IMR-90 (cell line): ENCODE measurements around the gene SCLY. TPM values are rescaled to one million over a fixed set of nuclear protein-coding genes. Genes with fewer than 3 reads are reported as not detected.

Experiments
- ATAC-seq: fragments of 200-7000 bp; cut with Tn5 transposase; 2 replicates; pipeline ENCODE4 v1.9.1; 2020; ENCODE audit warnings: low read depth, mild to moderate bottlenecking, moderate library complexity
- BruUV-seq: library from RNA; stranded (reverse); fragments of 400-500 nt; replicated peaks from 2 replicates; lab custom pipeline; 2021; lab: Mats Ljungman, UMichigan
- CTCF ChIA-PET: fragments of 300-600 bp; formaldehyde crosslinking; extraction: SDS; loops from one replicate; lab custom pipeline; 2021; ENCODE audit warnings: antibody characterized with exemption; lab: Yijun Ruan, JAX
- POLR2A ChIA-PET: fragments of 300-600 bp; sonication (Branson Sonifier 250); formaldehyde crosslinking; loops from one replicate; lab custom pipeline; 2022; ENCODE audit warnings: antibody characterized with exemption; ENCODE audit not compliant: unreplicated experiment; lab: Charles Lee
- DNase-seq: peaks from one replicate; pipeline ENCODE4 v3.0.0; 2013
- H2AFZ ChIP-seq: replicated peaks from 2 replicates; pipeline ENCODE3; 2013; ENCODE audit warnings: low read length, mild to moderate bottlenecking; ENCODE audit not compliant: poor library complexity
- H2AK5ac ChIP-seq: 2 replicates; pipeline ENCODE4 v1.6.1; 2013; ENCODE audit warnings: low read depth, low read length, inconsistent platforms
- H2AK9ac ChIP-seq: replicated peaks from 2 replicates; pipeline ENCODE3; 2013; ENCODE audit warnings: mild to moderate bottlenecking, low read depth, low read length, moderate library complexity; ENCODE audit not compliant: poor library complexity
- H2BK120ac ChIP-seq: 2 replicates; pipeline ENCODE4 v1.6.1; 2013; ENCODE audit warnings: low read depth, low read length, inconsistent platforms
- H2BK15ac ChIP-seq: 3 replicates; pipeline ENCODE4 v1.6.1; 2013; ENCODE audit warnings: low read depth, low read length, inconsistent platforms
- H2BK20ac ChIP-seq: 2 replicates; pipeline ENCODE4 v1.6.1; 2013; ENCODE audit warnings: low read depth, mild to moderate bottlenecking, inconsistent platforms, low read length, moderate library complexity
- H2BK5ac ChIP-seq: 2 replicates; pipeline ENCODE4 v1.6.1; 2013; ENCODE audit warnings: mild to moderate bottlenecking, low read depth, low read length, inconsistent platforms; ENCODE audit not compliant: poor library complexity, severe bottlenecking
- H3K14ac ChIP-seq: replicated peaks from 2 replicates; pipeline ENCODE4 v1.6.1; 2013; ENCODE audit warnings: low read depth, low read length, inconsistent platforms
- H3K18ac ChIP-seq: 2 replicates; pipeline ENCODE4 v1.6.1; 2013; ENCODE audit warnings: low read depth, low read length, control low read depth
- H3K23ac ChIP-seq: 2 replicates; pipeline ENCODE4 v1.6.1; 2013; ENCODE audit warnings: low read depth, low read length, inconsistent platforms
- H3K27ac ChIP-seq: 2 replicates; pipeline ENCODE4 v1.5.1; 2013; ENCODE audit warnings: mild to moderate bottlenecking, control low read depth, low read length; ENCODE audit not compliant: insufficient read depth
- H3K27me3 ChIP-seq: 2 replicates; pipeline ENCODE4 v1.6.1; 2013; ENCODE audit warnings: low read length; ENCODE audit not compliant: control insufficient read depth, insufficient read depth
- H3K36me3 ChIP-seq: 2 replicates; pipeline ENCODE4 v1.6.1; 2013; ENCODE audit warnings: low read length, mixed read lengths; ENCODE audit not compliant: control insufficient read depth, insufficient read depth
- H3K4ac ChIP-seq: 2 replicates; pipeline ENCODE4 v1.6.1; 2013; ENCODE audit warnings: low read depth, low read length, inconsistent platforms
- H3K4me1 ChIP-seq: 2 replicates; pipeline ENCODE4 v1.6.1; 2013; ENCODE audit warnings: low read length, mixed read lengths; ENCODE audit not compliant: control insufficient read depth, insufficient read depth
- H3K4me2 ChIP-seq: 2 replicates; pipeline ENCODE4 v1.6.1; 2013; ENCODE audit warnings: low read depth, mild to moderate bottlenecking, control low read depth, low read length, moderate library complexity
- H3K4me3 ChIP-seq: 2 replicates; pipeline ENCODE4 v1.5.1; 2013; ENCODE audit warnings: low read depth, mild to moderate bottlenecking, control low read depth, low read length, moderate library complexity; ENCODE audit not compliant: insufficient read depth
- H3K56ac ChIP-seq: 2 replicates; pipeline ENCODE4 v1.6.1; 2013; ENCODE audit warnings: low read length, inconsistent platforms; ENCODE audit not compliant: insufficient read depth; ENCODE audit errors: extremely low read depth
- H3K79me1 ChIP-seq, 2 experiments: 2 replicates each; pipeline ENCODE4 v1.6.1; 2013; ENCODE audit warnings: low read length in 2 of 2, inconsistent platforms in 1 of 2, low read depth in 1 of 2
- H3K9ac ChIP-seq: 2 replicates; pipeline ENCODE4 v1.6.1; 2013; ENCODE audit warnings: low read depth, low read length, control low read depth
- H3K9me1 ChIP-seq: 2 replicates; pipeline ENCODE4 v1.6.1; 2013; ENCODE audit warnings: low read length, inconsistent platforms; ENCODE audit not compliant: insufficient read depth
- H3K9me3 ChIP-seq: 2 replicates; pipeline ENCODE4 v1.6.1; 2013; ENCODE audit warnings: low read length; ENCODE audit not compliant: control insufficient read depth, insufficient read depth
- H4K20me1 ChIP-seq: 2 replicates; pipeline ENCODE4 v1.6.1; 2013; ENCODE audit warnings: low read length, inconsistent platforms; ENCODE audit not compliant: insufficient read depth
- H4K5ac ChIP-seq: 2 replicates; pipeline ENCODE4 v1.6.1; 2013; ENCODE audit warnings: mild to moderate bottlenecking, low read depth, low read length, control low read depth
- H4K8ac ChIP-seq, 2 experiments: 2 replicates each; pipeline ENCODE4 v1.6.1; 2013; ENCODE audit warnings: low read depth in 2 of 2, low read length in 2 of 2, control low read depth in 1 of 2, inconsistent platforms in 1 of 2
- H4K91ac ChIP-seq: 2 replicates; pipeline ENCODE4 v1.6.1; 2013; ENCODE audit warnings: low read depth, low read length, inconsistent platforms; ENCODE audit not compliant: insufficient read depth
- RFX5 ChIP-seq: IDR thresholded peaks from 2 replicates; pipeline ENCODE4 v1.8.0; 2012; ENCODE audit warnings: low read depth, mild to moderate bottlenecking, low read length, moderate library complexity
- WGBS, 2 experiments: methylation state at CpG; one replicate each; pipeline versions ENCODE4 v1.1.5 to v1.1.7; 2013; ENCODE audit warnings: missing lambda C conversion rate in 2 of 2; ENCODE audit not compliant: insufficient read length in 1 of 2; ENCODE audit errors: extremely low coverage in 2 of 2; 5-methylcytosine and 5-hydroxymethylcytosine counted together
- dilution Hi-C: fragments of 300-500 bp; cut with HindIII; formaldehyde crosslinking; loops from one replicate; pipeline ENCODE4 v1.14.3; 2018; ENCODE audit warnings: low sequenced_read_pairs; ENCODE audit not compliant: unreplicated experiment
- in situ Hi-C: fragments of 300-500 bp; cut with MboI; formaldehyde crosslinking; loops from 3 replicates; pipeline ENCODE4 v1.14.3; 2019; ENCODE audit warnings: low sequenced_read_pairs, inconsistent platforms, mixed read lengths
- intact Hi-C: fragments of 100-400 bp; cut with micrococcal nuclease; formaldehyde crosslinking; loops from 2 replicates; pipeline ENCODE4 v1.10.0; 2022
- polyA plus RNA-seq, 3 experiments: library from polyadenylated mRNA; depleted of rRNA; stranded (reverse); fragments of >200 nt; gene quantifications; 2 replicates each; pipeline ENCODE4 v1.2.3, GENCODE V29; 2012; ENCODE audit warnings: low replicate concordance in 1 of 3
- total RNA-seq: library from RNA; depleted of rRNA; stranded (reverse); fragments of >200 nt; gene quantifications from 2 replicates; pipeline ENCODE4 v1.2.3, GENCODE V29; 2012
- TF ChIP-seq, protein P1 (sequence below): conservative IDR thresholded peaks from 2 replicates; pipeline ENCODE4 v1.5.1; 2012; ENCODE audit warnings: mild to moderate bottlenecking, low read depth, low read length, improper control_type of control experiment

SCLY gene
- total and polyA plus RNA-seq, 2 of the 4 experiments (the other 2 are of a cell fraction) = 8.6 to 10.5 TPM

DNA sequence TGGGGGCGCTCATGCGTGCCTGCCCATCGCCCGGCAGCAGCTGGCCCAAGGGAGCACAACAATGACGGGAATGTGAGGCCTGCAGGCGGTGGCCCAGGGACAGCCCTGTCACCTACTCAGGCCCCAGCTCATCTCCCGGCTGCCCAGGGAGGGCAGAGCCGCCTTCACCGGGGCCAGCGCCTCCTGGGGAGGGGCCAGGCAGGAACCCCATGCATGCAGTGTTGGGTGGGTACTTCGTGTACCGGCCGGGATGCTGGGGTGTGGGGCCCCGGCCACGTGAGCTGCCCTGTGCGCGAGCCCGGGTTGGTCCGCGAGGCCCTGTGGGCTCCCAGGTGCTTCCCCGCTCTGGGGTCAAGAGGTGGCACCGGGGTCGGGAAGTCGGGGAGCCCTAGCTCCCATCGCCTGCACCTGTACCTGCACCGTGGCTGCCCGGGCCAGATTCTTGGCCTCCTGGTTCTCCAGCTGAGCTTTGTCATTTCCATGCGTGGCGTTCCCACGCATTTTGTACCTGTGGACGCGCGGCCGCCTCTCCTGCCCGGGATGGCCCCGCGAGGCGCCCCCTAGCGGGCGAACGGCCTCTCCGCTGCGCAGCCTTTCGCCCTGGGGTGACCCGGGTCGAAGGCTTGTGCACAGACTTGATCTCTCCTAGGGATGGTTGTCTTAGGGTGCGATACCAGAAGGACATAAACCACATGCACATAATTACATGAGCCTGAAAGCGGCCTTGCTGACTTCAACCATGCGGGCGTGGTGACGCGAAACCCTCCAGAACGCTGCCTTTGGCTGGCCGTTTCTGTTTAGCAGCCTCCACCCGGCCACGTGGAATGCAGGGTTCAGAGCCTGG lies 78.6 kb downstream of the SCLY start:
- no peak overlapping the region for H2BK15ac ChIP-seq
- no peak overlapping the region for H3K56ac ChIP-seq
- H3K4me1 ChIP-seq = peaks cover 23% of the 10 kb centered on the region
- BruUV-seq = no TSS peak
- H3K23ac ChIP-seq = no peak overlapping the region
- no peaks in the 10 kb centered on the region for H4K20me1 ChIP-seq
- in situ Hi-C loops = no loop called here
- no peak overlapping the region for H2BK120ac ChIP-seq
- no peak overlapping the region for H3K4ac ChIP-seq
- no peak overlapping the region for H3K4me3 ChIP-seq
- DNase-seq (no peak), ATAC-seq (no peak)
- 83% methylated on average over 22 of the region's 56 CpGs; no CpG with 5 or more reads in 1 of the 2 experiments for WGBS, 2 experiments
- H3K27me3 ChIP-seq = no peaks in the 10 kb centered on the region
- H4K8ac ChIP-seq = no peak overlapping the region
- H3K9ac ChIP-seq = no peak overlapping the region
- H3K79me1 ChIP-seq = no peaks in the 10 kb centered on the region
- TF ChIP-seq, protein P1, sequence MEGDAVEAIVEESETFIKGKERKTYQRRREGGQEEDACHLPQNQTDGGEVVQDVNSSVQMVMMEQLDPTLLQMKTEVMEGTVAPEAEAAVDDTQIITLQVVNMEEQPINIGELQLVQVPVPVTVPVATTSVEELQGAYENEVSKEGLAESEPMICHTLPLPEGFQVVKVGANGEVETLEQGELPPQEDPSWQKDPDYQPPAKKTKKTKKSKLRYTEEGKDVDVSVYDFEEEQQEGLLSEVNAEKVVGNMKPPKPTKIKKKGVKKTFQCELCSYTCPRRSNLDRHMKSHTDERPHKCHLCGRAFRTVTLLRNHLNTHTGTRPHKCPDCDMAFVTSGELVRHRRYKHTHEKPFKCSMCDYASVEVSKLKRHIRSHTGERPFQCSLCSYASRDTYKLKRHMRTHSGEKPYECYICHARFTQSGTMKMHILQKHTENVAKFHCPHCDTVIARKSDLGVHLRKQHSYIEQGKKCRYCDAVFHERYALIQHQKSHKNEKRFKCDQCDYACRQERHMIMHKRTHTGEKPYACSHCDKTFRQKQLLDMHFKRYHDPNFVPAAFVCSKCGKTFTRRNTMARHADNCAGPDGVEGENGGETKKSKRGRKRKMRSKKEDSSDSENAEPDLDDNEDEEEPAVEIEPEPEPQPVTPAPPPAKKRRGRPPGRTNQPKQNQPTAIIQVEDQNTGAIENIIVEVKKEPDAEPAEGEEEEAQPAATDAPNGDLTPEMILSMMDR = 0 out of 2 replicates have a peak, but pooled peaks have one; percentile 29
- TF ChIP-seq RFX5 = no peak
- H3K9me3 ChIP-seq = no peaks in the 10 kb centered on the region
- no peak overlapping the region for H4K91ac ChIP-seq
- no peak overlapping the region for H2BK5ac ChIP-seq
- H3K4me2 ChIP-seq = no peak overlapping the region
- dilution Hi-C loops = no loop called here
- no peak overlapping the region for H2AK5ac ChIP-seq
- H3K9me1 ChIP-seq = 0 out of 2 replicates have a peak, but pooled peaks cover 15% of the 10 kb centered on the region
- ChIA-PET POLR2A (no interaction called here), CTCF (no interaction called here)
- intact Hi-C loops = no loop called here
- H3K18ac ChIP-seq = no peak overlapping the region
- no peak overlapping the region for H4K5ac ChIP-seq
- no peak overlapping the region for H3K14ac ChIP-seq
- no peak overlapping the region for H2AK9ac ChIP-seq
- no peaks in the 10 kb centered on the region for H3K36me3 ChIP-seq
- H2BK20ac ChIP-seq = no peak overlapping the region
- no peak overlapping the region for H3K27ac ChIP-seq
- H2AFZ ChIP-seq = no peak overlapping the region
